ENCODE results near the gene TSHB.

DNA sequence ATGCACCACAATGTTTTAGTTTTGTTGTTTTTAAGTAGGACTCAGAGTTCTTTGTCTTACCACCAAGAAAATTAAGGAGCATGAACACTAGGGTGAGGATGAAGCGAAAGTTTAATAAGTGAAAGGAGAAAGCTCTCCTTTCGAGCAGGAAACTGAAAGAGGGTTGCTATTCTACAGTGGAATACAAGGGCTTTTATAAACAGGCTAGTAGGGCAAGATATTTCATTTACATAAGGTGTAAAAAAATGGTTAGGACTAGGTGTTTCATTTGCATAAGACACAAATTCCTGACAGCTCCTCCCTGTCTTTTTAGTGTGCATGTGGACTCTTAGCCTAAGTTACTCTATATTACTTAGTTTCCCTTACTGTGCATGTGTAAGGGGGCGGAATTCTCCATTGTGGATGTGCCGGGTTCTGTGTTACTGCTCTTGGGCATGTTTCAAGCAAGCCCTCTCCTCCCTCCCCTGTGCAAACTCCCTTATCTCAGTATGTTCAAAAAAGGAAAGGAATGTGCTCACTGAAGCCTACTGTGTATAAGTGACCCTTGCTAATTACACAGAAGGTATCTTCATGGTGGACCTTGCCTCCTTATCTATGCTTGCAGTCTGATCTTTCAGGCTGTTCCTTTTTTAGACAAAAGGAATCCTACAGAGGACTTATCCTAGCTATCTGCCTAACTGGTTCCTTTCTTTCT lies 7.3 kb downstream of the TSHB start:
- TF ChIP-seq POLR2AphosphoS5 (IDR thresholded peaks at IDR 0.05; ENCODE audit: low read depth) = no peak
- TF ChIP-seq, protein P1, sequence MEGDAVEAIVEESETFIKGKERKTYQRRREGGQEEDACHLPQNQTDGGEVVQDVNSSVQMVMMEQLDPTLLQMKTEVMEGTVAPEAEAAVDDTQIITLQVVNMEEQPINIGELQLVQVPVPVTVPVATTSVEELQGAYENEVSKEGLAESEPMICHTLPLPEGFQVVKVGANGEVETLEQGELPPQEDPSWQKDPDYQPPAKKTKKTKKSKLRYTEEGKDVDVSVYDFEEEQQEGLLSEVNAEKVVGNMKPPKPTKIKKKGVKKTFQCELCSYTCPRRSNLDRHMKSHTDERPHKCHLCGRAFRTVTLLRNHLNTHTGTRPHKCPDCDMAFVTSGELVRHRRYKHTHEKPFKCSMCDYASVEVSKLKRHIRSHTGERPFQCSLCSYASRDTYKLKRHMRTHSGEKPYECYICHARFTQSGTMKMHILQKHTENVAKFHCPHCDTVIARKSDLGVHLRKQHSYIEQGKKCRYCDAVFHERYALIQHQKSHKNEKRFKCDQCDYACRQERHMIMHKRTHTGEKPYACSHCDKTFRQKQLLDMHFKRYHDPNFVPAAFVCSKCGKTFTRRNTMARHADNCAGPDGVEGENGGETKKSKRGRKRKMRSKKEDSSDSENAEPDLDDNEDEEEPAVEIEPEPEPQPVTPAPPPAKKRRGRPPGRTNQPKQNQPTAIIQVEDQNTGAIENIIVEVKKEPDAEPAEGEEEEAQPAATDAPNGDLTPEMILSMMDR (IDR thresholded peaks at IDR 0.05; ENCODE audit: insufficient read depth, low read length) = no peak
- TF ChIP-seq, protein P2, sequence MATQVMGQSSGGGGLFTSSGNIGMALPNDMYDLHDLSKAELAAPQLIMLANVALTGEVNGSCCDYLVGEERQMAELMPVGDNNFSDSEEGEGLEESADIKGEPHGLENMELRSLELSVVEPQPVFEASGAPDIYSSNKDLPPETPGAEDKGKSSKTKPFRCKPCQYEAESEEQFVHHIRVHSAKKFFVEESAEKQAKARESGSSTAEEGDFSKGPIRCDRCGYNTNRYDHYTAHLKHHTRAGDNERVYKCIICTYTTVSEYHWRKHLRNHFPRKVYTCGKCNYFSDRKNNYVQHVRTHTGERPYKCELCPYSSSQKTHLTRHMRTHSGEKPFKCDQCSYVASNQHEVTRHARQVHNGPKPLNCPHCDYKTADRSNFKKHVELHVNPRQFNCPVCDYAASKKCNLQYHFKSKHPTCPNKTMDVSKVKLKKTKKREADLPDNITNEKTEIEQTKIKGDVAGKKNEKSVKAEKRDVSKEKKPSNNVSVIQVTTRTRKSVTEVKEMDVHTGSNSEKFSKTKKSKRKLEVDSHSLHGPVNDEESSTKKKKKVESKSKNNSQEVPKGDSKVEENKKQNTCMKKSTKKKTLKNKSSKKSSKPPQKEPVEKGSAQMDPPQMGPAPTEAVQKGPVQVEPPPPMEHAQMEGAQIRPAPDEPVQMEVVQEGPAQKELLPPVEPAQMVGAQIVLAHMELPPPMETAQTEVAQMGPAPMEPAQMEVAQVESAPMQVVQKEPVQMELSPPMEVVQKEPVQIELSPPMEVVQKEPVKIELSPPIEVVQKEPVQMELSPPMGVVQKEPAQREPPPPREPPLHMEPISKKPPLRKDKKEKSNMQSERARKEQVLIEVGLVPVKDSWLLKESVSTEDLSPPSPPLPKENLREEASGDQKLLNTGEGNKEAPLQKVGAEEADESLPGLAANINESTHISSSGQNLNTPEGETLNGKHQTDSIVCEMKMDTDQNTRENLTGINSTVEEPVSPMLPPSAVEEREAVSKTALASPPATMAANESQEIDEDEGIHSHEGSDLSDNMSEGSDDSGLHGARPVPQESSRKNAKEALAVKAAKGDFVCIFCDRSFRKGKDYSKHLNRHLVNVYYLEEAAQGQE (IDR thresholded peaks at IDR 0.05; ENCODE audit: insufficient replicate concordance, low read depth) = no peak
